ENCODE results near the gene RASA1. TPM values are rescaled to one million over a fixed set of nuclear protein-coding genes. Genes with fewer than 3 reads are reported as not detected.

The RASA1 gene
- total RNA-seq, 2 donors from 2014 or later = 50.9 to 63.0 TPM

- H3K36me3 Mint-ChIP-seq (ENCODE audit: low read depth) = peaks cover 46% of the 10 kb centered on the region
- Histone ChIP-seq H3K27me3 (ENCODE audit: control insufficient read depth, insufficient read depth, low read length, poor library complexity, severe bottlenecking) (no peaks in the 10 kb centered on the region), H3K36me3 (ENCODE audit: control insufficient read depth, insufficient read depth, low read length) (peaks cover 39% of the 10 kb centered on the region), H3K4me1 (ENCODE audit: control insufficient read depth, insufficient read depth, low read length) (no peaks in the 10 kb centered on the region), H3K4me3 (ENCODE audit: low read length) (no peak overlapping the region), H3K9ac (ENCODE audit: extremely low read depth, low read length, poor library complexity, severe bottlenecking) (no peak overlapping the region), H3K27ac (ENCODE audit: low read depth, low read length) (no peak overlapping the region), H3K9me3 (ENCODE audit: control insufficient read depth, low read length) (no peaks in the 10 kb centered on the region)
- no peaks in the 10 kb centered on the region for H3K4me1 Mint-ChIP-seq
- no peak for TF ChIP-seq CTCF (conservative IDR thresholded peaks at IDR 0.05)
- no peak overlapping the region for H3K4me3 Mint-ChIP-seq
- no peaks in the 10 kb centered on the region for H3K9me3 Mint-ChIP-seq
- no CpG with 5 or more reads among the region's 1 CpG for WGBS, 2 experiments (ENCODE audit: insufficient coverage in 1 of 2, insufficient read length in 1 of 2)
- no peaks in the 10 kb centered on the region for H3K27me3 Mint-ChIP-seq (ENCODE audit: insufficient read depth)
- H3K27ac Mint-ChIP-seq = no peak overlapping the region
- DNase-seq = no peak
Measured at GRCh38 chr5:87276655-87277054, 9.0 kb downstream of the RASA1 start.

- no peak overlapping the region for H3K4me3 Mint-ChIP-seq
- Histone ChIP-seq H3K36me3 (ENCODE audit: control insufficient read depth, insufficient read depth, low read length) (peaks cover 41% of the 10 kb centered on the region), H3K4me1 (ENCODE audit: control insufficient read depth, insufficient read depth, low read length) (no peaks in the 10 kb centered on the region), H3K9me3 (ENCODE audit: control insufficient read depth, low read length) (no peaks in the 10 kb centered on the region), H3K27ac (ENCODE audit: low read depth, low read length) (no peak overlapping the region), H3K4me3 (ENCODE audit: low read length) (no peak overlapping the region), H3K27me3 (ENCODE audit: control insufficient read depth, insufficient read depth, low read length, poor library complexity, severe bottlenecking) (no peaks in the 10 kb centered on the region), H3K9ac (ENCODE audit: extremely low read depth, low read length, poor library complexity, severe bottlenecking) (no peak overlapping the region)
- H3K9me3 Mint-ChIP-seq = no peaks in the 10 kb centered on the region
- 89 to 100% methylated on average over 1 to 2 of the region's 2 CpGs for WGBS, 2 experiments (ENCODE audit: insufficient coverage in 1 of 2, insufficient read length in 1 of 2)
- no peak for TF ChIP-seq CTCF (conservative IDR thresholded peaks at IDR 0.05)
- no peaks in the 10 kb centered on the region for H3K27me3 Mint-ChIP-seq (ENCODE audit: insufficient read depth)
- peaks cover 46% of the 10 kb centered on the region for H3K36me3 Mint-ChIP-seq (ENCODE audit: low read depth)
- no peak overlapping the region for H3K27ac Mint-ChIP-seq
- peaks cover 3% of the 10 kb centered on the region for H3K4me1 Mint-ChIP-seq
- DNase-seq = no peak
Measured at GRCh38 chr5:87277279-87277835, 9.7 kb downstream of the RASA1 start.

GRCh38 chr5:87278590-87279100 is 11.0 kb downstream of the RASA1 start:
- DNase-seq = no peak
- no peak overlapping the region for H3K27ac Mint-ChIP-seq
- H3K9me3 ChIP-seq (ENCODE audit: control insufficient read depth, low read length) = no peaks in the 10 kb centered on the region
- no peak overlapping the region for H3K4me3 Mint-ChIP-seq
- no peaks in the 10 kb centered on the region for H3K27me3 Mint-ChIP-seq (ENCODE audit: insufficient read depth)
- H3K9me3 Mint-ChIP-seq = no peaks in the 10 kb centered on the region
- H3K9ac ChIP-seq (ENCODE audit: extremely low read depth, low read length, poor library complexity, severe bottlenecking) = no peak overlapping the region
- TF ChIP-seq CTCF (conservative IDR thresholded peaks at IDR 0.05) = no peak
- WGBS, 2 experiments (ENCODE audit: insufficient coverage in 1 of 2, insufficient read length in 1 of 2) = 93 to 100% methylated on average over 2 to 4 of the region's 4 CpGs
- no peak overlapping the region for H3K27ac ChIP-seq (ENCODE audit: low read depth, low read length)
- H3K36me3 ChIP-seq (ENCODE audit: control insufficient read depth, insufficient read depth, low read length) = peaks cover 36% of the 10 kb centered on the region
- peaks cover 46% of the 10 kb centered on the region for H3K36me3 Mint-ChIP-seq (ENCODE audit: low read depth)
- H3K4me3 ChIP-seq (ENCODE audit: low read length) = no peak overlapping the region
- no peaks in the 10 kb centered on the region for H3K4me1 ChIP-seq (ENCODE audit: control insufficient read depth, insufficient read depth, low read length)
- no peaks in the 10 kb centered on the region for H3K27me3 ChIP-seq (ENCODE audit: control insufficient read depth, insufficient read depth, low read length, poor library complexity, severe bottlenecking)
- peaks cover 3% of the 10 kb centered on the region for H3K4me1 Mint-ChIP-seq
